LNCaP clone FGC (cell line): ENCODE data around the gene ZZZ3.

Source experiments
- DNase-seq: peaks from one replicate; pipeline ENCODE4 v3.0.0-alpha.2; 2011; ENCODE audit warnings: low read depth
- H3K4me3 ChIP-seq: 2 replicates; pipeline ENCODE4 v1.5.1; 2011; ENCODE audit warnings: mild to moderate bottlenecking, low read depth, low read length, control low read depth
- CTCF ChIP-seq: IDR thresholded peaks from 2 replicates; pipeline ENCODE4 v1.5.1; 2012; ENCODE audit warnings: mild to moderate bottlenecking; ENCODE audit not compliant: control insufficient read depth, insufficient read depth; ENCODE audit errors: extremely low read depth

Gene ZZZ3

GRCh38 chr1:77642196-77642595, 40.3 kb downstream of the ZZZ3 start:
- no peak for TF ChIP-seq CTCF
- no peak overlapping the region for H3K4me3 ChIP-seq
- DNase-seq = no peak

- no peak for TF ChIP-seq CTCF
- no peak for DNase-seq
- H3K4me3 ChIP-seq = no peak overlapping the region
Measured at GRCh38 chr1:77639557-77640069, 42.8 kb downstream of the ZZZ3 start.

GRCh38 chr1:77639056-77639455, 43.4 kb downstream of the ZZZ3 start:
- DNase-seq = no peak
- no peak overlapping the region for H3K4me3 ChIP-seq
- no peak for TF ChIP-seq CTCF

- no peak for TF ChIP-seq CTCF
- DNase-seq = no peak
- no peak overlapping the region for H3K4me3 ChIP-seq
Measured at GRCh38 chr1:77636864-77637263, 45.6 kb downstream of the ZZZ3 start.
